NCI-H510A treated with DMSO at 0.1 percent for 48 hours (cell line): ENCODE results near the gene MRPS18A.
"Not testable (repeated sequence)": the region's sequence is repeated elsewhere in the genome, so short reads cannot be mapped to it uniquely, and the experiment has no call there.

Source experiments
- DNase-seq: peaks from one replicate; lab custom pipeline; 2025; lab: John Stamatoyannopoulos, UW

The MRPS18A gene

GRCh38 chr6:43634702-43635303, 52.8 kb downstream of the MRPS18A start:
- no peak for DNase-seq

- not testable (repeated sequence) for DNase-seq
Observed at GRCh38 chr6:43633002-43633401, 54.6 kb downstream of the MRPS18A start.

- DNase-seq: no peak
Observed at GRCh38 chr6:43630980-43631619, 56.5 kb downstream of the MRPS18A start.

- DNase-seq: peak; percentile 98
Observed at GRCh38 chr6:43629505-43630300, 57.9 kb downstream of the MRPS18A start.

- peak; percentile 98 for DNase-seq
Observed at GRCh38 chr6:43629104-43629504, 58.5 kb downstream of the MRPS18A start, which contains the start of gene GTPBP2. TSS of gene GTPBP2 (minus strand) at chr6:43629264. CDS start at chr6:43629162, 102 bp downstream.

- DNase-seq: peak; percentile 68
Observed at GRCh38 chr6:43628393-43629103, 59.0 kb downstream of the MRPS18A start.

GRCh38 chr6:43627008-43627825, 60.4 kb downstream of the MRPS18A start:
- peak; percentile 97 for DNase-seq

- DNase-seq: no peak
Observed at GRCh38 chr6:43625393-43625992, 62.1 kb downstream of the MRPS18A start.

GRCh38 chr6:43624786-43625288, 62.8 kb downstream of the MRPS18A start:
- DNase-seq: no peak

- no peak for DNase-seq
Observed at GRCh38 chr6:43623880-43624785, 63.5 kb downstream of the MRPS18A start.

- no peak for DNase-seq
Observed at GRCh38 chr6:43622541-43622940, 65.0 kb downstream of the MRPS18A start.

GRCh38 chr6:43621836-43622180, 65.8 kb downstream of the MRPS18A start:
- no peak for DNase-seq
